Osteocyte (in vitro differentiated cells): Measurements from ENCODE around the gene ENKUR. TPM values are rescaled to one million over a fixed set of nuclear protein-coding genes. Genes with fewer than 3 reads are reported as not detected.
A peak's percentile ranks its signal among the peaks of the same experiment; 100 is the strongest.

Source experiments
- DNase-seq: peaks from one replicate; pipeline ENCODE4 v3.0.0; 2021; ENCODE audit warnings: mixed read lengths; ENCODE audit not compliant: unreplicated experiment; ENCODE audit errors: extremely low spot score
- H3K27ac Mint-ChIP-seq: one replicate; pipeline ENCODE4 v1.8.0; 2021; ENCODE audit warnings: mild to moderate bottlenecking, mixed read lengths; ENCODE audit not compliant: unreplicated experiment
- H3K27me3 Mint-ChIP-seq: one replicate; pipeline ENCODE4 v1.8.0; 2021; ENCODE audit warnings: mixed read lengths; ENCODE audit not compliant: unreplicated experiment
- H3K36me3 Mint-ChIP-seq: one replicate; pipeline ENCODE4 v1.8.0; 2021; ENCODE audit warnings: mixed read lengths; ENCODE audit not compliant: unreplicated experiment
- H3K4me1 Mint-ChIP-seq: one replicate; pipeline ENCODE4 v1.8.0; 2021; ENCODE audit warnings: mixed read lengths; ENCODE audit not compliant: unreplicated experiment
- H3K4me3 Mint-ChIP-seq: one replicate; pipeline ENCODE4 v1.8.0; 2021; ENCODE audit warnings: mild to moderate bottlenecking, moderate library complexity, mixed read lengths; ENCODE audit not compliant: unreplicated experiment
- H3K9me3 Mint-ChIP-seq: one replicate; pipeline ENCODE4 v1.8.0; 2021; ENCODE audit warnings: mixed read lengths; ENCODE audit not compliant: unreplicated experiment
- CTCF ChIP-seq: fragments of 200-600 bp; sonication (generic); IDR thresholded peaks from 2 replicates; pipeline ENCODE4 v1.5.0; 2021; ENCODE audit warnings: antibody characterized with exemption, mild to moderate bottlenecking, moderate library complexity
- long read RNA-seq: library from polyadenylated mRNA; unstranded; transcript quantifications from one replicate; pipeline ENCODE4 v2.0.0, GENCODE V29; 2021
- total RNA-seq: library from RNA; stranded (reverse); gene quantifications from 2 replicates; pipeline ENCODE4 v1.2.1, GENCODE V29; 2021

The ENKUR gene, protein sequence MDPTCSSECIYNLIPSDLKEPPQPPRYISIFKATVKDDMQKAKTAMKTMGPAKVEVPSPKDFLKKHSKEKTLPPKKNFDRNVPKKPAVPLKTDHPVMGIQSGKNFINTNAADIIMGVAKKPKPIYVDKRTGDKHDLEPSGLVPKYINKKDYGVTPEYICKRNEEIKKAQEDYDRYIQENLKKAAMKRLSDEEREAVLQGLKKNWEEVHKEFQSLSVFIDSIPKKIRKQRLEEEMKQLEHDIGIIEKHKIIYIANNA
- 0.62 and 1.6 TPM in 2 replicates for total RNA-seq
- long read RNA-seq, partial matches to known transcripts = 1 of 3 reads
- long read RNA-seq, other reads (novel, unspliced or antisense) = 2 of 3 reads

GRCh38 chr10:25015828-25016375 lies at the start of gene ENKUR:
TSS of gene ENKUR (minus strand) at chr10:25016158. CDS start at chr10:25015936, 222 bp downstream.
- peak; percentile 94 for DNase-seq

DNA sequence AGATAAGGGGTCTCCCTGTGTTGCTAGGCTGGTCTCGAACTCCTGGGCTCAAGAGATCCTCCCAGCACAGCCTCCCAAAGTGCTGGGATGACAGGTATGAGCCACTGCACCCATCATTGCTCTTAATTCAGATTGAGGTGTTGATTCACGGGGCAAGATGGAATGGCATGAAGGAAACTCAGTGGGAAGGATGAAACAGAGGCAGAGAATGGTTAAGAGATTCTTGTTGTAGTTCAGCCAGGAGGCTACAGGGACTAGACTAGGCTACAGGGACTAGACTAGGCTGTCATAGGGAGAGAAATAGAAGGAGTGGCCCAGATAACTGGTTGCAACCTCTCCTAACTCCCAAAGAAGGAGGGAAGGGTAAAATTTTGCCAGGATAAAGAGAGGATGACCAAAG lies 48.4 kb upstream of the ENKUR start:
- H3K27ac Mint-ChIP-seq = no peak overlapping the region
- H3K27me3 Mint-ChIP-seq = no peaks in the 10 kb centered on the region
- H3K4me1 Mint-ChIP-seq = peaks cover 60% of the 10 kb centered on the region
- H3K36me3 Mint-ChIP-seq = no peaks in the 10 kb centered on the region
- H3K4me3 Mint-ChIP-seq = no peak overlapping the region
- DNase-seq = no peak
- TF ChIP-seq CTCF = no peak
- peaks cover 8% of the 10 kb centered on the region for H3K9me3 Mint-ChIP-seq

More at GRCh38 chr10:25015828-25016375, at the start of gene ENKUR:
- peaks cover 17% of the 10 kb centered on the region for H3K4me1 Mint-ChIP-seq
- no peaks in the 10 kb centered on the region for H3K9me3 Mint-ChIP-seq
- peak within 1 kb of the TSS; percentile 89 for H3K4me3 Mint-ChIP-seq
- no peaks in the 10 kb centered on the region for H3K27me3 Mint-ChIP-seq
- no peak for TF ChIP-seq CTCF
- no peaks in the 10 kb centered on the region for H3K36me3 Mint-ChIP-seq
- H3K27ac Mint-ChIP-seq = peak within 1 kb of the TSS; percentile 97

GRCh38 chr10:25063644-25064043 lies 47.7 kb upstream of the ENKUR start:
- Mint-ChIP-seq H3K4me1 (peaks cover 63% of the 10 kb centered on the region), H3K9me3 (peaks cover 8% of the 10 kb centered on the region), H3K27ac (peak overlapping the region; percentile 93), H3K36me3 (no peaks in the 10 kb centered on the region), H3K4me3 (no peak overlapping the region), H3K27me3 (no peaks in the 10 kb centered on the region)
- DNase-seq = no peak
- no peak for TF ChIP-seq CTCF

DNA sequence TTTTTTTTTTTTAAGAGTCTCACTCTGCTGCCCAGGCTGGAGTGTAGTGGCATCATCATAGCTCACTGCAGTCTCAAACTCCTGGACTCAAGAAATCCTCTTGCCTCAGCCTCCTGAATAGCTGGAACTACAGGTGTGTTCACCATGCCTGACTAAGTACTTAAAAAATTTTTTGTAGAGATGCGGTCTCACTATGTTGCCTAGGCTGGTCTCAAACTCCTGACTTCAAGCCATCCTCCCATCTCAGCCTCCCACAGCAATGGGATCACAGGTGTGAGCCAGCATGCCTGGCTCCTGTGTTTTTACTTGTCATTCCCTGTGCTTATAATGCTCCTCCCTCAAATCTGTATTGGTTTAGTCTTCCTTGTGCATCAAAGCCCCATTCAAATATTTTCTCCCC lies 47.2 kb upstream of the ENKUR start:
- no peak for DNase-seq
- peaks cover 61% of the 10 kb centered on the region for H3K4me1 Mint-ChIP-seq
- no peak for TF ChIP-seq CTCF
- no peak overlapping the region for H3K4me3 Mint-ChIP-seq
- peak overlapping the region; percentile 93 for H3K27ac Mint-ChIP-seq
- H3K9me3 Mint-ChIP-seq = peaks cover 8% of the 10 kb centered on the region
- H3K27me3 Mint-ChIP-seq = no peaks in the 10 kb centered on the region
- H3K36me3 Mint-ChIP-seq = no peaks in the 10 kb centered on the region

GRCh38 chr10:25061711-25062449 lies 45.9 kb upstream of the ENKUR start:
- Mint-ChIP-seq H3K4me3 (peak overlapping the region; percentile 57), H3K27me3 (no peaks in the 10 kb centered on the region), H3K36me3 (peaks cover 2% of the 10 kb centered on the region), H3K9me3 (peaks cover 8% of the 10 kb centered on the region), H3K4me1 (peaks cover 59% of the 10 kb centered on the region), H3K27ac (peak overlapping the region; percentile 93)
- DNase-seq = no peak
- TF ChIP-seq CTCF = no peak
